MV-4-11 (cell line): ENCODE measurements around the gene AGT.
A peak's percentile ranks its signal among the peaks of the same experiment; 100 is the strongest.

Experiments
- DNase-seq: peaks from one replicate; lab custom pipeline; 2025; lab: John Stamatoyannopoulos, UW

Gene AGT

GRCh38 chr1:230713915-230714764, at the start of gene AGT:
Gene AGT, minus strand, starts transcription at chr1:230714122. Its CDS starts 3,299 bp downstream, at chr1:230710823.
- DNase-seq, result peak; percentile 91

GRCh38 chr1:230761443-230762167, 47.7 kb upstream of the AGT start:
- DNase-seq, result no peak

- DNase-seq, result no peak
Observed at GRCh38 chr1:230760360-230760827, 46.5 kb upstream of the AGT start.

GRCh38 chr1:230759369-230760065, 45.6 kb upstream of the AGT start:
- no peak for DNase-seq

GRCh38 chr1:230758709-230759368, 44.9 kb upstream of the AGT start:
- DNase-seq, result no peak

GRCh38 chr1:230757856-230758708, 44.2 kb upstream of the AGT start:
- DNase-seq, result no peak

- DNase-seq, result peak; percentile 27
Observed at GRCh38 chr1:230754796-230755195, 40.9 kb upstream of the AGT start.

GRCh38 chr1:230753586-230754251, 39.8 kb upstream of the AGT start:
- peak; percentile 27 for DNase-seq

GRCh38 chr1:230753191-230753585, 39.3 kb upstream of the AGT start:
- DNase-seq, result no peak

- DNase-seq, result no peak
Observed at GRCh38 chr1:230752407-230752806, 38.5 kb upstream of the AGT start.

GRCh38 chr1:230750986-230751625, 37.2 kb upstream of the AGT start:
- DNase-seq, result no peak

- DNase-seq, result no peak
Observed at GRCh38 chr1:230750576-230750975, 36.7 kb upstream of the AGT start.

GRCh38 chr1:230749635-230750034, 35.7 kb upstream of the AGT start:
- no peak for DNase-seq

GRCh38 chr1:230749150-230749549, 35.2 kb upstream of the AGT start:
- peak; percentile 70 for DNase-seq

- DNase-seq, result no peak
Observed at GRCh38 chr1:230747890-230748800, 34.2 kb upstream of the AGT start.

- DNase-seq, result no peak
Observed at GRCh38 chr1:230747127-230747730, 33.3 kb upstream of the AGT start, which contains the start of gene CAPN9. Gene CAPN9, plus strand, starts transcription at chr1:230747388. Its CDS starts 109 bp downstream, at chr1:230747497.

- DNase-seq, result no peak
Observed at GRCh38 chr1:230746617-230747016, 32.7 kb upstream of the AGT start.

- no peak for DNase-seq
Observed at GRCh38 chr1:230745071-230745470, 31.1 kb upstream of the AGT start.
